Lung microvascular endothelial cell (primary cell): Measurements from ENCODE around the gene FMNL1. TPM values are rescaled to one million over a fixed set of nuclear protein-coding genes. Genes with fewer than 3 reads are reported as not detected.

Experiments
- DNase-seq, 2 donors: peaks; one replicate each; pipeline versions ENCODE4 v3.0.0 to v3.0.0-alpha.2; 2010; ENCODE audit warnings: low read depth in 2 of 2
- total RNA-seq: library from RNA; depleted of rRNA; stranded (reverse); fragments of >200 nt; gene quantifications from 2 replicates; pipeline ENCODE4 v1.2.1, GENCODE V29; 2014

The FMNL1 gene
- total RNA-seq, 1 donor from 2014 or later, result 0.79 TPM

- DNase-seq, result peak; percentile 40 to 64
Measured at GRCh38 chr17:45277992-45278391, 56.3 kb downstream of the FMNL1 start.

- DNase-seq, result no peak
Measured at GRCh38 chr17:45279898-45280297, 58.2 kb downstream of the FMNL1 start.

GRCh38 chr17:45282683-45283644, 61.3 kb downstream of the FMNL1 start:
- no peak for DNase-seq

DNA sequence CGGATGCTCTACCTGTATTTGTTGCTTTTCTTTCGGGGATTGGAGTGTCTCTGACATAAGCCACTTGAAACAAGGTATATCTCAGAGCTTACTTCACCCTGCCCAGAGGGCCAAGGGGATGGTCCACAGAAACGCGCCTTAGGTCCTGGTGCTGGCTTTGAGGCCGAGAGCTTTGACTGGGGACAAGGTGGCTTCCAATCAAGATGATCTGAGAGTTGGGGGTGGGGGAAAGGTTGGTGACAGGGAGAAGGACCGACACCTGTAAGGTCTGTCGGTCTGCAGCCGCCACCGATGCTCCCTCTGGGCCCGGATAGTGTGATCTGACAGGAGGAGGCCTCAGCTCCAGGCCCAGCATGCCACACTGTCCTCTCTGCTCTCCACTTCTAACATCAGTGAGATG, 62.0 kb downstream of the FMNL1 start:
- no peak for DNase-seq

- DNase-seq, result peak in 1 of 2 donors; percentile 38
Measured at GRCh38 chr17:45284176-45285140, 62.8 kb downstream of the FMNL1 start.

DNA sequence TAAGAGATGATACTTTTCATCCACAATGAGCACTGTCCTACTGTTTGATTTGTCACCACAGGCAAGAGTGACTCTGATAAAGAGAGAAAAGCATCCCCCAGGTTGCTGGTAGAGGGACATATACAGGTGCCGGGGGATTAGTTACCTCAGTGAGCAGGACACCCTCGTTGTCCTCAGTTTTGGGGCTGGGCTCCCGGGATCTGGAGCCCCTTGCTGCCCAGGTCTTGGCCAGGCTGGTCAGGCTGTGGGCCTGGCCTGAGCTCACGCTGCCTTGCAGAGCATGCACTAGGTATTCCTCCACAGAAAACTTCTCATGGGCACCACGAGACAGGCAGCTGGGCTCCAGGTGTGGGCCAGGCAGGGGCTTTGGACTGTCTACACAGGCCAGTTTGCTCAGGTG, 64.6 kb downstream of the FMNL1 start:
- no peak for DNase-seq

DNA sequence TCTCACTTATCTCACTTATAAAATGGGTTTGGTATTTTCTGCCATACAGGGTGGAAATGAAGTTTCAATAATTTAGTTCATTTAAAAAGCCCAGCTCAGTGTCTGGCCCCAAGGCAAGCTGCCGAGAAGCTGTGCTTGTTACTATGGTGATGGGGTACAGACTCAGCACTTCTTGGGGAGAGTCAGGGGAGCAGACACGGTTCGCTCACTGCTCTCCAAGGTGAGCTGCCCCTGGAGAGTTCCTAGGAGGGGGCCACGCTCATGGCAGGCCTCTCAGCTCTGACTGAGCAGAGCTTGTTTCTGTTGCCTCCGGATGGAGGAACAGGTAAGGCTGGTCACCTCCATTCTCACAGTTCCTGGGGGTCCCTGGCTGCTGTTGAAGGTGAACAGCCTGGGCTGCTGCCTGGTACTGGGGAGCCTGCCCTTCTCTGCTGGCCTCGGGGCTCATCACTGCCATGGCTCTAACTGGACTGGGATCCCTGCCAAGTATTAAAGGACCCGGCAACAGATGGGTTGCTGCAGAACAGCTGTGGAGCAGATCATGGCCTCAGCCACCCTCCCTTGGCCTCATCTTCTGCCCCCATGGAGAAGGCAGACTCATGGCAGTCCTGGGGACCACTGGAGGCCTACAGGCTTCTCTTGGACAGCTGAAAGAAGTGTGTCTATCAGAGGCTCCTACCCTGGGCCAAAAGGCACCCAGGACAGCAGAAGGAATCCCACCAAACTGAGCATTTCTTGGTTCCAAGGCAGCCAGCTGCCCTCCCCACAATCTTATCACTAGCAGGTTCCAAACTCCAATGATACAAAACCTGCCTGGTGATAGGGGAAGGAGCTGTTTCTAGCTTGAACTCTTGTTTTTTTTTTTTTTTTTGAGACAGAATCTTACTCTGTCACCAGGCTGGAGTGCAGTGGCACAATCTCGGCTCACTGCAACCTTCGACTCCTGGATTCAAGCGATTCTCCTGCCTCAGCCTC, 66.1 kb downstream of the FMNL1 start:
- no peak for DNase-seq

DNA sequence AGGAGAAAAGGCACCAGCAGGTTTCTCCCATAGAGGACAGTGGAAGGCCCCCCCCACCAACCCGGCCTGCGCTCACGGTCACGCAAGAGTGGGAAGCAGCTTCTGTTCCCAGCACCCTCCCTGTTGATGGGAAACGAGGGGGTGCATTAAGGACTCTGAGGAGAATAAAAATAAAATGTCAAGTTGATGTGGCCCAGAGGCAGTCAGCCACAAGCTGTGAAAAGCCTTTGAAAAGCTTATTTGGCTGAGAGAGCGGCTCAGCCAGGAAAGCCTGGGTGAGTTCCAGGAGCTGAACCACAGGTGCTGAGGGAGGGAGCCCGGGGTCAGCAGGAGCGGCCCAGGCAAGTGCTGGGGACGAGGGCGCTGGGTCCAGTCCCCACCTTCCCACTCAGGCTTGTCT, 67.1 kb downstream of the FMNL1 start:
- no peak for DNase-seq

GRCh38 chr17:45289301-45290268, 67.9 kb downstream of the FMNL1 start:
- DNase-seq, result no peak

DNA sequence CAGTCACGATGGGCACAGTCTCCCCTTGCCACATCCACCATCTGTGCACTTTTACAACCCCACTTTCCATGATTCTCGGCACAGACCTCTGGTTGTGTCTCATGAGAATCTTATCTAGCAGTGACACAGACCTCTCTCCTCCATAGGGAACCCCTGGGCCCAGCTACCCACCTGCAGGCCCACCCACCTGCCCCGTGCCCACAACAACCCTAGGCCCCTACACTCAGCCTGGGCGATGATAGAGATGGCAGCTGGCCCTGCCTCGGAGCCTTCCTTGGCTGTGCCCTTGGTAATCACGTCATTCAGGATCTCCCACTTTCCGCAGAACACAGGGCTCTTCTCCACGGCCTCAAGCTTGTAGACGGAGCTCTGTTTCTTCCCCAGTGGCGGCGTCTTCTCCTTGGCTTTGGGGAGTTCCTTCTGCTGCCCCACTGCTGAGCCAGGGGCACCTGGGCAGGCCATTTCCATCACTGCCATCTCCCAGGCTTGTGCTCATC, 68.6 kb downstream of the FMNL1 start:
- DNase-seq, result no peak

DNA sequence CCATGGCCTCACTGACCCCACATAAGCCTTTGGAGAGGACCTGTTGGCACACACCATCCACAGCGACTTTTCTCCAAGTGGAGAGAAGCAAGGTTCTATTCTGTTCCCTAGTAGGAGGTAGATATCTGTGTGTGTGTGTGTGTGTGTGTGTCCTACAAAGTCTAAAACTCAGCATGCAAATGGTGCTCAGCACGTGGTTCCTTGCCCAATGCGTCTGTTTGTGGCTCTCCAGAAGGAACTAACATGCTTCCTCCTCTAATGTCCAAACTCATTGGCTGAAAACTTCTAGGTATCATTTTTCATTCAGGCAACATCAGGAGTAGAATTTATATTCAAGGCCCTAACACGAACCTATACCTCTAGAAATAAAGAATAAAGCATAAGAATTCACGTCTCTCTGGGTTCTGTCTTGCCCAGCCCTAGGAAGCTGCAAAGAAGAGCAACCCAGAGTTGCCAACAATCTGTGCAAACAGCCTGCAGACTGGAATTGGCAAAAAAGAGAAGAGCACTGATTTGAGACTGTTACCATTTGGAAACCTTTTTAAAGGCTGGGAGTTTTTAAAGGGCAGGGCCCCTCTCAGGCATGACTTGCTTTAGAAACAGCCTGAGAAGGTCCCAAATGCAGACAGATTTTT, 69.6 kb downstream of the FMNL1 start:
- no peak for DNase-seq

DNA sequence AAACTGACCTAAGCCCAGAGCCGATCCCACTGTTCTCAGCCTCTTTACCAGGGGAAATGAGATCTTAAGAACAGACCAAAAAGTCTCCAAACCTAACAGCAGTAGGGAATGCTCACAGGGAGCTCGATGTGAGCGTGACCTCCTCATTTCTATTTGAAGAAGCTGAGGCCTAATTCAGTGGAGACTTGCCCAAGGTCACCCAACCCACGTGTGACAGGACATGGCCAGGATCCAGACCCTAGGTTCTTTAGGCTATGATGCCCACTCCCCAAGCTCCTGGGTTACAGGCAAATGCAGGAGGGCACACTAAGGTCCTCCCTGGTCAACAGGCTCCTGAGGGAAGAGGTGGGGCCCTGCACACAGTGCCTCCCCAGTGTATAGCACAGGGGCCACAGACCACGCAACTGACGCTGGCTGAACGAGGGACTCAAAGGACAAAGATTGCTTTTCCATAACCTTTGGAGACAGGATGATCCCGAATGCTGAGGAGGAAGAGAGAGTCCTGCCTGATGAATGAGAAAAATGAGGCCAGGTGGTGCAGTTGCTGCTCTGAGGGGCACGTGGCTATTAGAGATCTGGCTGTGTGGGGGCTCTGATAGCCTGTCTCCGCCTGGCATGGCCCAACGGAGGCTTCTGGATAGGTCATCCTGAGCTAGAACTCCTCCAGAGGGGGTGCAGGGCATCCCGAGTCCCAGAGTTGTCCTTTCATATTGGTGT, 71.2 kb downstream of the FMNL1 start:
- DNase-seq, result no peak

DNA sequence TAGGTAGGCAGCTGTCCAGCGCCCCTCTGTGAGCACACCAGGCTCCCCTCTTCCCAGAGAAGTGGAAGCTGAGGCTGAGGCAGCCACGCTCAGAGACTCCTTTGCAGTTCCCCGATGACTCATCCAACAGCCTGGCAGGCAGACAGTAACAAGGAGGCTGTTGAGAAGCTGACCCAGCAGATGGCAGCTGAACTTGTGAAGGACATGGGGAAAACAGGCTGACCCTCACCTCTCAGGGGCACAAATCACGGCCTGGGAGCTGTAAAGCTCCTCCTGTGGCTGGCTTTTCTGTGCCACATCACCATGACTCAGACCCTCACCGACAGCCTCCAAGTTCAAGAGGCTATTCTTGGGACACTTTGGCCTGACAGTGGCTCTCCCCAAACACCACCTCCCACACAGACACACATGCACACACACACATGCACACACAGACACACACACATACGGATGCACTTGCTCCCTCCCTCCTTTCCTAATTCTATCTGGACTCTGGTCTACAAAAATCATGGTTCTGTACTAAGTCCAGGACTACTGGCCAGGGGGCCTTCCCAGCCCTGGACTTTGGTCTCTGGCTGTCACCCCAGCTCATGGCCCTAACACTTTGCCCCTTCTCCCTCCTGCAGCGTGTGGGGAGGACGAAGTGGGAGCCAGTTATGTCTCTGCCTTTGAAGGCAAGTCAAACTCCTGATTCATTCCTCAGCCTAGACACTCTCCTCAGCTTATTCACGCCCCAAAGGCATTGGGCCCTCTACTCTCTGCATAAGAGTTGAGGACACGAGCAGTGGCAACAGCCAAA, 71.9 kb downstream of the FMNL1 start:
- peak; percentile 31 to 93 for DNase-seq

- peak; percentile 54 to 73 for DNase-seq
Measured at GRCh38 chr17:45294506-45294905, 72.8 kb downstream of the FMNL1 start.

DNA sequence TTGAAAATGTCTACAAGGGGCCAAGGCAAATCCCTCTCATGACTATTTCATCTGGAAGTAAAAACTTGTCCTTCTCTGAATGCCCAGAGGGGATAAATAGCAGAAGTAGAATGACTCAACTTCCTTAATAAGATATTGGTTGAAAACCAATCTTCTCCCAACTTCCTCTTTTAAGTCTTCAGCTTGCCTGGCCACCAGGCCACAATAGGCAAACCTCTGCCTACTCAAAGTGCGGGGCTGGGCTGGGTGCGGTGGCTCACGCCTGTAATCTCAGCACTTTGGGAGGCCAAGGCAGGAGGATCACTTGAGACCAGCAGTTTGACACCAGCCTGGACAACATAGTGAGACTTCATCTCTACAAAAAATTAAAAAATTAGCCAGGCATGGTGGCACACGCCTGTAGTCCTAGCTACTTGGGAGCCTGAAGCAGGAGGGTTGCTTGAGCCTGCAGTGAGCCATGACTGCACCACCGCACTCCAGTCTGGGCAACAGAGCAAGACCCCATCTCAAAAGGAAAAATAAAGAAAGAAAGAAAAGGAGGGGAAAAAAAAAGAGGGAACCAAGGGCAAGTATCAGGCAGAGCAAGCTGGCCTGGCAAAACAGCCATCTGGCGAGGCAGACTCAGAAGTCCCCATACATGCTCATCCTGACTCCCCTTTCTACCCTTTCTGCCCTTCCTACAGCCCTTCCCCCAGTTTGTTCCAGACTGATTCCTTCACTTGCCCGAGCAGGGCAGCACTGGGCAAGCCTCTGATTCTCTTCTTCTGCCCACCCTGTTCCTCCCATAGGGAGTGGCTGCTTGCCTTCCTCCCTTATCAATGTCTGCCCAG, 74.5 kb downstream of the FMNL1 start:
- peak in 1 of 2 donors; percentile 68 for DNase-seq

- DNase-seq, result no peak
Measured at GRCh38 chr17:45296833-45297124, 75.1 kb downstream of the FMNL1 start.
